HFF-Myc (cell line): ENCODE data around the gene CDC42SE1.

Experiments
- DNase-seq: peaks from one replicate; pipeline ENCODE4 v3.0.0-alpha.2; 2011; ENCODE audit warnings: low read depth; ENCODE audit errors: extremely low read depth
- H3K4me3 ChIP-seq: replicated peaks from 2 replicates; pipeline ENCODE4 v1.5.1; 2011; ENCODE audit warnings: low read depth, mild to moderate bottlenecking, control low read depth, low read length
- CTCF ChIP-seq: IDR thresholded peaks from 2 replicates; pipeline ENCODE4 v1.5.1; 2012; ENCODE audit warnings: mild to moderate bottlenecking, low read depth, low read length, control low read depth; ENCODE audit errors: missing control alignments

Gene CDC42SE1

GRCh38 chr1:151026460-151026859, 33.0 kb downstream of the CDC42SE1 start:
- H3K4me3 ChIP-seq = no peak overlapping the region
- DNase-seq = no peak
- no peak for TF ChIP-seq CTCF

GRCh38 chr1:151024540-151025146, 34.8 kb downstream of the CDC42SE1 start:
- H3K4me3 ChIP-seq = no peak overlapping the region
- TF ChIP-seq CTCF = peak; percentile 77
- DNase-seq = no peak

- no peak overlapping the region for H3K4me3 ChIP-seq
- DNase-seq = no peak
- TF ChIP-seq CTCF = no peak
Observed at GRCh38 chr1:151013518-151013917, 45.9 kb downstream of the CDC42SE1 start.

GRCh38 chr1:151012684-151013471, 46.5 kb downstream of the CDC42SE1 start:
- TF ChIP-seq CTCF = no peak
- no peak for DNase-seq
- no peak overlapping the region for H3K4me3 ChIP-seq

- TF ChIP-seq CTCF = no peak
- no peak overlapping the region for H3K4me3 ChIP-seq
- no peak for DNase-seq
Observed at GRCh38 chr1:151011154-151011850, 48.1 kb downstream of the CDC42SE1 start.

GRCh38 chr1:151010346-151010726, 49.1 kb downstream of the CDC42SE1 start:
- TF ChIP-seq CTCF = no peak
- no peak for DNase-seq
- no peak overlapping the region for H3K4me3 ChIP-seq
